B cell (primary cell): Measurements from ENCODE around the gene PSMG3. TPM values are rescaled to one million over a fixed set of nuclear protein-coding genes. Genes with fewer than 3 reads are reported as not detected.

ENCODE experiments used
- ATAC-seq: fragments of 200-7000 bp; cut with Tn5 transposase; one replicate; pipeline ENCODE4 v1.10.0; 2021; ENCODE audit warnings: low read depth, mild to moderate bottlenecking, moderate number of reproducible peaks, moderate library complexity
- CTCF ChIA-PET: fragments of 350-600 bp; sonication (Branson Sonifier 250); formaldehyde crosslinking; loops from one replicate; lab custom pipeline; 2021; ENCODE audit warnings: antibody characterized with exemption, inconsistent platforms; lab: Charles Lee
- POLR2A ChIA-PET: fragments of 350-600 bp; sonication (Branson Sonifier 250); formaldehyde crosslinking; loops from one replicate; lab custom pipeline; 2021; ENCODE audit warnings: antibody characterized with exemption; lab: Charles Lee
- DNase-seq: peaks from one replicate; pipeline ENCODE4 v3.0.0; 2013
- H2AFZ ChIP-seq: 2 replicates; pipeline ENCODE4 v1.6.1; 2012; ENCODE audit warnings: mild to moderate bottlenecking, low read depth, low read length; ENCODE audit not compliant: insufficient read depth, poor library complexity, severe bottlenecking
- H3K27ac ChIP-seq, 2 donors: 1 replicate in 1 of 2; 2 replicates in 1 of 2; pipeline ENCODE4 v1.5.1; 2012 to 2013; ENCODE audit warnings: low read length in 2 of 2, mild to moderate bottlenecking in 2 of 2, moderate library complexity in 1 of 2
- H3K27me3 ChIP-seq, 4 experiments: fragments of 200-600 bp in 1 of 4; sonication (generic) in 1 of 4; replicated peaks in 1 of 4; 1 replicate in 2 of 4; 2 replicates in 2 of 4; pipeline versions ENCODE4 v1.6.1 to v1.7.0; 2013 to 2016; ENCODE audit warnings: low read length in 3 of 4, mild to moderate bottlenecking in 2 of 4, mixed read lengths in 1 of 4, moderate library complexity in 1 of 4; ENCODE audit not compliant: insufficient read depth in 4 of 4, control insufficient read depth in 3 of 4; ENCODE audit errors: control extremely low read depth in 1 of 4
- H3K36me3 ChIP-seq, 2 experiments: replicated peaks in 1 of 2; 1 replicate in 1 of 2; 2 replicates in 1 of 2; pipeline versions ENCODE4 v1.6.1 to v1.7.1; 2013; ENCODE audit warnings: low read length in 1 of 2; ENCODE audit not compliant: insufficient read depth in 2 of 2, control insufficient read depth in 1 of 2; ENCODE audit errors: control extremely low read depth in 1 of 2, extremely low read depth in 1 of 2
- H3K4me1 ChIP-seq, 2 donors: fragments of 200-600 bp in 1 of 2; sonication (generic) in 1 of 2; 1 replicate in 1 of 2; 2 replicates in 1 of 2; pipeline versions ENCODE4 v1.5.1 to v1.6.1; 2013 to 2017; ENCODE audit warnings: low read length in 2 of 2; ENCODE audit not compliant: control insufficient read depth in 2 of 2, insufficient read depth in 2 of 2
- H3K4me2 ChIP-seq: replicated peaks from 2 replicates; pipeline ENCODE3; 2012; ENCODE audit warnings: mild to moderate bottlenecking, low read depth, low read length; ENCODE audit not compliant: poor library complexity, severe bottlenecking
- H3K4me3 ChIP-seq, 5 experiments: fragments of 200-600 bp in 1 of 5; sonication (generic) in 1 of 5; 1 replicate in 3 of 5; 2 replicates in 2 of 5; pipeline versions ENCODE4 v1.5.1 to v1.7.0; 2011 to 2016; ENCODE audit warnings: low read length in 4 of 5, mild to moderate bottlenecking in 4 of 5, low read depth in 2 of 5, control low read depth in 1 of 5, moderate library complexity in 1 of 5; ENCODE audit not compliant: insufficient read depth in 1 of 5; ENCODE audit errors: control extremely low read depth in 1 of 5, extremely low read depth in 1 of 5
- H3K79me2 ChIP-seq: fragments of 200-600 bp; sonication (generic); one replicate; pipeline ENCODE4 v1.6.0; 2016; ENCODE audit warnings: low read length; ENCODE audit not compliant: control insufficient read depth, insufficient read depth
- H3K9ac ChIP-seq: fragments of 200-600 bp; sonication (generic); 2 replicates; pipeline ENCODE4 v1.6.1; 2017; ENCODE audit warnings: mild to moderate bottlenecking, low read length, moderate library complexity
- H3K9me3 ChIP-seq, 3 donors: one replicate each; pipeline versions ENCODE4 v1.6.1 to v1.7.1; 2013; ENCODE audit warnings: low read length in 2 of 3; ENCODE audit not compliant: control insufficient read depth in 2 of 3, insufficient read depth in 1 of 3; ENCODE audit errors: control extremely low read depth in 1 of 3
- H4K20me1 ChIP-seq: 2 replicates; pipeline ENCODE4 v1.6.0; 2012; ENCODE audit warnings: mild to moderate bottlenecking, low read length; ENCODE audit not compliant: insufficient read depth, control insufficient read depth, poor library complexity, severe bottlenecking
- H3K27ac Mint-ChIP-seq: one replicate; pipeline ENCODE4 v1.8.0; 2021; ENCODE audit warnings: mixed read lengths
- H3K27me3 Mint-ChIP-seq: one replicate; pipeline ENCODE4 v1.8.0; 2021; ENCODE audit warnings: mixed read lengths
- H3K4me1 Mint-ChIP-seq: one replicate; pipeline ENCODE4 v1.8.0; 2021; ENCODE audit warnings: mixed read lengths
- H3K4me3 Mint-ChIP-seq: one replicate; pipeline ENCODE4 v1.8.0; 2021; ENCODE audit warnings: mixed read lengths
- H3K9me3 Mint-ChIP-seq: one replicate; pipeline ENCODE4 v1.8.0; 2022; ENCODE audit warnings: mixed read lengths; ENCODE audit not compliant: insufficient read depth
- EZH2 ChIP-seq: IDR thresholded peaks from 2 replicates; pipeline ENCODE4 v1.6.1; 2012; ENCODE audit warnings: borderline replicate concordance, low read depth, mild to moderate bottlenecking, moderate library complexity, low read length; ENCODE audit not compliant: insufficient read depth, poor library complexity, severe bottlenecking
- WGBS: methylation state at CpG from one replicate; pipeline ENCODE4 v1.1.5; 2013; ENCODE audit warnings: missing lambda C conversion rate; ENCODE audit not compliant: insufficient coverage; 5-methylcytosine and 5-hydroxymethylcytosine counted together
- intact Hi-C: fragments of 100-400 bp; cut with micrococcal nuclease; formaldehyde crosslinking; loops from one replicate; pipeline ENCODE4 v1.10.0; 2022
- polyA plus RNA-seq: library from polyadenylated mRNA; depleted of rRNA; stranded (reverse); fragments of >200 nt; gene quantifications from 2 replicates; pipeline ENCODE4 v1.2.3, GENCODE V29; 2012
- total RNA-seq, 2 donors: library from RNA; stranded (reverse); fragments of 120-200 nt in 1 of 2; gene quantifications; 1 replicate in 1 of 2; 2 replicates in 1 of 2; pipeline versions ENCODE4 v1.2.3 to v1.2.4, GENCODE V29; 2013 to 2022
- TF ChIP-seq, protein P1 (sequence below): fragments of 200-600 bp; IDR thresholded peaks from one replicate; pipeline ENCODE4 v1.8.0; 2022; ENCODE audit warnings: antibody characterized with exemption, mild to moderate bottlenecking

The PSMG3 gene
- total and polyA plus RNA-seq, 2 donors (not counting 1 experiment from before 2014, with no cell fraction given), result 27.4 to 75.7 TPM

- Histone ChIP-seq H3K79me2 (no peaks in the 10 kb centered on the region), H3K9me3 (no peaks in the 10 kb centered on the region), H3K4me1 (peaks cover 0 to 7% of the 10 kb centered on the region in 2 donors), H2AFZ (no peak overlapping the region), H3K27ac (no peak overlapping the region), H4K20me1 (no peaks in the 10 kb centered on the region), H3K4me3 (no peak overlapping the region), H3K36me3 (no peaks in the 10 kb centered on the region), H3K4me2 (no peak overlapping the region), H3K27me3 (no peaks in the 10 kb centered on the region), H3K9ac (no peak overlapping the region)
- Mint-ChIP-seq H3K27ac (no peak overlapping the region), H3K27me3 (no peaks in the 10 kb centered on the region), H3K9me3 (no peaks in the 10 kb centered on the region), H3K4me3 (no peak overlapping the region), H3K4me1 (peaks cover 5% of the 10 kb centered on the region)
- POLR2A ChIA-PET, result no interaction called here
- CTCF ChIA-PET, result no interaction called here
- TF ChIP-seq, protein P1, sequence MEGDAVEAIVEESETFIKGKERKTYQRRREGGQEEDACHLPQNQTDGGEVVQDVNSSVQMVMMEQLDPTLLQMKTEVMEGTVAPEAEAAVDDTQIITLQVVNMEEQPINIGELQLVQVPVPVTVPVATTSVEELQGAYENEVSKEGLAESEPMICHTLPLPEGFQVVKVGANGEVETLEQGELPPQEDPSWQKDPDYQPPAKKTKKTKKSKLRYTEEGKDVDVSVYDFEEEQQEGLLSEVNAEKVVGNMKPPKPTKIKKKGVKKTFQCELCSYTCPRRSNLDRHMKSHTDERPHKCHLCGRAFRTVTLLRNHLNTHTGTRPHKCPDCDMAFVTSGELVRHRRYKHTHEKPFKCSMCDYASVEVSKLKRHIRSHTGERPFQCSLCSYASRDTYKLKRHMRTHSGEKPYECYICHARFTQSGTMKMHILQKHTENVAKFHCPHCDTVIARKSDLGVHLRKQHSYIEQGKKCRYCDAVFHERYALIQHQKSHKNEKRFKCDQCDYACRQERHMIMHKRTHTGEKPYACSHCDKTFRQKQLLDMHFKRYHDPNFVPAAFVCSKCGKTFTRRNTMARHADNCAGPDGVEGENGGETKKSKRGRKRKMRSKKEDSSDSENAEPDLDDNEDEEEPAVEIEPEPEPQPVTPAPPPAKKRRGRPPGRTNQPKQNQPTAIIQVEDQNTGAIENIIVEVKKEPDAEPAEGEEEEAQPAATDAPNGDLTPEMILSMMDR, result no peak
- TF ChIP-seq EZH2, result no peak
- WGBS, result 95% methylated on average over 28 of the region's 28 CpGs
- DNase-seq (no peak), ATAC-seq (no peak)
- intact Hi-C loops, result no loop called here
Observed at GRCh38 chr7:1553512-1554210, 16.2 kb downstream of the PSMG3 start.

- POLR2A ChIA-PET, result no interaction called here
- WGBS, result 100% methylated on average over 1 of the region's 7 CpGs
- Mint-ChIP-seq H3K27me3 (no peaks in the 10 kb centered on the region), H3K27ac (no peak overlapping the region), H3K4me1 (peaks cover 8% of the 10 kb centered on the region), H3K9me3 (no peaks in the 10 kb centered on the region), H3K4me3 (no peak overlapping the region)
- H3K4me1 ChIP-seq, result peaks cover 0 to 7% of the 10 kb centered on the region in 2 donors
- H3K9ac ChIP-seq, result no peak overlapping the region
- no peaks in the 10 kb centered on the region for H3K27me3 ChIP-seq
- H3K4me2 ChIP-seq, result no peak overlapping the region
- no peak overlapping the region for H2AFZ ChIP-seq
- H3K9me3 ChIP-seq, result no peaks in the 10 kb centered on the region
- CTCF ChIA-PET, result interaction anchor here (0.7 kb wide), 1 partner anchor 70 kb away, joined by 3 read pairs; no protein-coding TSS in a partner anchor
- no peaks in the 10 kb centered on the region for H3K79me2 ChIP-seq
- no peaks in the 10 kb centered on the region for H3K36me3 ChIP-seq
- H3K4me3 ChIP-seq, result no peak overlapping the region
- no peaks in the 10 kb centered on the region for H4K20me1 ChIP-seq
- no peak overlapping the region for H3K27ac ChIP-seq
- intact Hi-C loops, result no loop called here
- ATAC-seq (no peak), DNase-seq (no peak)
- TF ChIP-seq, protein P1, result no peak
- no peak for TF ChIP-seq EZH2
Observed at GRCh38 chr7:1552200-1552599, 17.6 kb downstream of the PSMG3 start.
